Measurements from ENCODE around the gene WRAP53.

Gene WRAP53

DNA sequence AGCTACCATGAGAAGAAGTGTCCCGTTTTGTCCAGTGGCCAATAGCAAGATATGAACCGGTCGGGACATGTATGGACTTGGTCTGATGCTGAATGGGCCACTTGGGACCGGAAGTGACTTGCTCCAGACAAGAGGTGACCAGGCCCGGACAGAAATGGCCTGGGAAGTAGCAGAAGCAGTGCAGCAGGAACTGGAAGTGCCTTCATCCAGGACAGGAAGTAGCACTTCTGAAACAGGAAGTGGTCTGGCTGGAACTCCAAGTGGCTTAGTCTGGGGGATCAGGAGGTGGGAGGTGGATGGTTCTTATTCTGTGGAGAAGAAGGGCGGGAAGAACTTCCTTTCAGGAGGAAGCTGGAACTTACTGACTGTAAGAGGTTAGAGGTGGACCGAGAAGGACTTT lies 22.0 kb downstream of the WRAP53 start:
- DNase-seq, result no peak

DNA sequence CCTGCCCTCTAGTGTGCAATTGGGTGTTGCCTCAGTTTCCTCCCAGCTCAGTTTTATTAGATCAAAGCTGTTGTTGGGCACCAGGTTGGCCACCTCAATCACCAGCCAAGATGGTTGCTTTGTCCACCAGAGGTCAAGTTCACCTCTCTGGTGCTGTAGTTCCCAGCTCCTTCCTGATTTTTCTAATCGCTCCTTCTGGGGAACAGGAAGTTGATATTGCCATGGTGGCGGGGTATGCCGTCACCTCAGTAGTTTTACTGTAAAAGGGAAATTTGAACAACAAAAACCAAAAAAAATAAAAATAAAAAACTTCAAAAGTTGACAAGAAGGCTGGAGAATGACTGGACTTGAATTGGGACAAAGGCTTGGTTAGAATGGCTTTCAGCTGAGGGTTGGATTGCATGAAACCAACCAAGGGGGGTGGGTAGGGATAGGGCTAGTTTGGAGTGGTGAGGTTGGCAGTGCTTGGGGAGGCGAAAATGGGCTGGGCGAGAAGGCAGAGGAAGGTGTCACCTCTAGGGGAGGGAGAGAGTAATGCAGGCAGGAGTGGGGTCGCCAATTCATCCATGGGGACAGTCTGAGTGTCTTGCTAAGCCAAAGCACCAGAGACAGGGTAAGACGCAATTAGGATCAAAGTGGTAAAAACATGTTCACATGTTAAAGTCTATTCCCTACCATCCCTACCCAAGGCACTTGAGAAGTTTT lies 22.9 kb downstream of the WRAP53 start:
- DNase-seq, result no peak

DNA sequence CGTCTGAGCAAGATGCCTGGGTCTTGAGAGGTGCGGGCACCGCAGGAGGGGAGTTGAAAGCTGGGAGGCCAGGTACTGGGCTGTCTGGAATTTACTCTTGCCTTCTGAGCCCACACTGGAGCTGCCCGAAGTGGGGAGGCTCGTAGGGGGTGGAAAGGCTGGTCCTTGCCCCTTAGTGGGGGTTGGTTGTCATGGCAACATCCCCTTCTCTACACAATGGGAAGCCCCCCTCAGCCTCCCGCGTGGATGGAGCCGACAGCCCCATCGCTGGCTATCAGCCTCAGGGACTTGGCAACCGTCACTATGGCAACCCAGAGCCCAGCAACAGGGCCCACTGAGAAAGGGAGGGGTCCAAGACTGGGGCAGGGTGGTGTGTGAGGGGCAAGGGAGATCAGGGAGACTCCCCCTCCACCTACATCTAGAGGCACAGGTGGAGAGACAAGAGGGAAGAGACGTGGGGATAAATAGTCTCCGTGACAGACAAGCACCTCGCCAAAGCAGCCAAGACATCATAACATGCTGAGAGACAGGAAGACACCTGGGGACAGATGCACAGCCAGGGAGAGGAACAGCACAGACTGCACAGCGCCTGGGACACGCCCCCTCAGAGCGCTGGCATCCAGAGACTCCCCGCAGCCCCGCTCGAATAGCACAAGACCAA lies 24.0 kb downstream of the WRAP53 start:
- peak; percentile 75 for DNase-seq

DNA sequence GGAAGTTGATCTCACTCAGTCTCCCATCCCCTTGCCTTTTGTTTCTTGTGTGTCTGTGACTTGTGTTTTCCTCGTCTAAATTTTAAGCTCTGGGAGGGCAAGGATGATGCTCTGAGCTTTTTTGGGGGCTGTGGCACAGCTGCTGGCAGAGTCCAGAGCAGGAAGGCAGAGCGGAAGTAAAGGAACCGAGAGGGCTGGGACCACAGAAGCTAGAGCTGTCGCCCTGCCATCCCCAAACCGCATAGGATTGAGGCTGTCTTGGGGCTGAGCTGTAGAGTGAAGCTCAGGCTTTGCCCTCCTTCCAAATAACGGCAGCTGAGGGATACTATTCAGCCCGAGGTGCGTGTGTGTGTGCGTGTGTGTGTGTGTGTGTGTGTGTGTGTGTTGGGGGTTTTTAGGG lies 25.5 kb downstream of the WRAP53 start:
- no peak for DNase-seq

DNA sequence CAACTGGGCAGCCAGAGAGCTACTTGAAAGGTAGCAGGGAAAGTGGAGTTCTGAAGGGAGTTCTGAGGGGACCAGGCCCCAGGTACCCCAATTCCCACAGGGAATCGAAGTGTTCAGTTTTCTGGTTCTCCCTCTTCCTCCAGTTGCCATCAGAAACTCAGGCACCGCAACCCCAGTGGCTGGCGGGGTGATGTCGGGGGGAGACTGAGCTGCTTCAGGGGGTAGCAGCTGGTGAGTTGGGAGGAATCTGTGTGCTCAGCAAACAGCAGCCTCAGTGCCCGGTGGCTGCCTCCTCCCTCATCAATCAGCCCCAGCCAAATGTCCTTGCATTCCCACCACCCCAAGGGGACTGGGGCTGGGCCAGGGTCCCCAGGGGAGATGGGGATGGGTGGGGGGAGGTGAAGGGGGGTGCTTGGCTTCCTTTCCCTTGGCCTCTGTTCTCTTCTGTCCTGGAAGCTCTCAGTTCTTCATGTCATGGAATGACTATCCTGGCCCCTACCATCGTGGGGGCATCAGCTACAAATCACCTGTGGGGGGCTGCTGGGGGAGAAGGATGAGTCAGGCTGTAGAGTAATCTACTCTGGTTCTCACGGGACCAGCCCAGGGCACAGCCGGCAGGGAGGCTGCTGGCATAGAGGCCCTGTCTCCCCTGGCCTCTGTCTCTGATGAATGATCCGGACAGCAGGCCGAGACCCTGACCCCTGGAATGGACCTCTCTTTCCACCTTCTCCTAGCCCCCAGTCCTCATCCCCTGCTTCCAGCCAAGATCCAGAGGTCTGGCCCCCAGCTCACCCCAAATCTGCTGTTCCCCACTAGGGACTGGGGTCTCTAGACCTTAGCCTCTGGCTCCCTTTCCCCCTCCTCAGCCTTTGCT lies 26.7 kb downstream of the WRAP53 start:
- DNase-seq, result no peak

DNA sequence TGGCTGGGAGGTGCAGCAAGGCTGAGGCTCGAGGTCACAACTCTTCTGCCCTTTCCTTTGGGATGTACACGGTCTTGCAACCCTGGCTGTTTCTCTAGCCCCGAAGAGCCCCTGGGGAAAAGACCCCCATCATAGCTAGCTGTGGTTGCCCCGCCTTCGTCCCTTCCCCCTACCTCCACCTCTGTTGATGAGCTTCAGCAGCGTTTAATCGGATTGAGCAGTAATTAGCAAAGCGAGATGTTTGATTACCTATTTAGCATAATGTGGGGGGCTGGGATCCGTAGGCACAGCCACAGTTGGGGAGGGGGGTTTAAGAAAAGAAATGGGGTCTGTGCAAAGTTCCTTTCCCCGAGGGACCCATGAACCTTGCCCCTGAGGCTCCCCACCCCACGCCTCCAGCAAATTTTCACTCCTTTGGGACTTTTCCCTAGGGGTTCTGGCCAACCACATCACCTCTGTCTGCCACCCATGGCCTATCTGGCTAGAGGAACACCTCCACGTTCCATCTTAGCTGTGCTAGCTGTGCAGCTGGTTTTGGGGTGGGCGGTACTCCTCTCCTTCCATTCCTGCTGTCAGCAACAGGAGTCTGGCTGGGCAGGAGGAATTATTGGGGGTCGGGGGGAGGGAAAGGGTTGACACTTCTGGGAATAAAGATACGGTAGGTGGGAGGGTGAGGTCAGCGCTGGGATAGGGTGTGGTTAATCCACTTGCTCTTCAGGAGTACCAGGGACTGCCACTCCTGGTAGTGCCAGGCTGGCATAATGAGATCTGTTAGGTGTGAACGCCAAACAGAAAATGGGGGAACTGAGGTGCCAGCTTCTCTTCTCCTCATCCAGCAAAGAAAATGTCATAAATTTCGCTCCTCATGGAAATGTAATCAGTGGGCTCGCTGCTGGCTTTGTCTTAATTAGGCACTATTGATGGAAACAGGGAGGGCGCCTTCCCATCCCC lies 27.9 kb downstream of the WRAP53 start:
- DNase-seq, result no peak

DNA sequence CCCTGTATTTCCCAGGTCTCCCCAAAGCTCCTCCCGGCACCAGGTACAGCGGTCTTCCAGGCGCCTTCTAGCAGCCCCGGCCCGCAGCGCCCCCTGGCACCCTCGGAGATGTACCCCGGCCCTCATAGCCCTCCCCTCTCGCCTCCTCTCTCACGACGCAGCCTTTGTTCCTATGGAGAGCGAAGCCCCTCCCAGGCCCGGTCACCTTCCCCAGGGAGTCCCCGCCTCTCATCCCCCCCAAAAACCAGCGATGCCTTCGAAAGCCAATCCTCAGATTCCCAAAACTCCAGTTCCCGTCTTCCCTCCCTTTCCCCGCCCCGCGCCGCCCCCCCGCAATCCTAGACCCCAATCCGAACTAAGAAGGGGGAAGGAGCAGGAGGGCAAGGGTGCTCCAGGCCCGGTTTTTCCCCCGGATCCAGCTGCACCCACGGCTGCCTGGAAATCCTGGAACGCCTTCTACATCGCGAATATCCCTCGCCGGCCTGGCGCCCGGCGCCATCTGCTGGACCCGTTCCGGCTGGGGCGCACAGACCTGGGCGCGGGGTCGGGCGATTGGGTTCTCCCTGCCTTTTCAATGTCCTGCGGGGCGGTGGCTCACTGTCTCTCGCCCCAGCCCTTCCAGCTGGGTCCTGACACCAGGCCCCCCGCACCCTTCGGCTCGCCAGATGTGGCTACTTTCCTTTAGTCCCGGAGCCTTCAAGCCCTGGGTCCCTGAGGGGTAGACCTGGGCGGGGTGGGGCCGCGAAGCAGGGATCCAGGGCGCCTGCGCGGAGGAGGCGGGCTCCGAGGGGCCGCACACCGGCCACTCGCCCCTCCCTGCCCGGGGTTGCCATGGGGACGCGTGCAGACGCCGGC lies 28.9 kb downstream of the WRAP53 start, which contains the start of gene DNAH2:
Gene DNAH2 (plus strand): TSS at position 844 of the 855 bp plus-strand sequence. CDS start 1,991 bp downstream, outside the sequence.
- peak; percentile 78 for DNase-seq

DNA sequence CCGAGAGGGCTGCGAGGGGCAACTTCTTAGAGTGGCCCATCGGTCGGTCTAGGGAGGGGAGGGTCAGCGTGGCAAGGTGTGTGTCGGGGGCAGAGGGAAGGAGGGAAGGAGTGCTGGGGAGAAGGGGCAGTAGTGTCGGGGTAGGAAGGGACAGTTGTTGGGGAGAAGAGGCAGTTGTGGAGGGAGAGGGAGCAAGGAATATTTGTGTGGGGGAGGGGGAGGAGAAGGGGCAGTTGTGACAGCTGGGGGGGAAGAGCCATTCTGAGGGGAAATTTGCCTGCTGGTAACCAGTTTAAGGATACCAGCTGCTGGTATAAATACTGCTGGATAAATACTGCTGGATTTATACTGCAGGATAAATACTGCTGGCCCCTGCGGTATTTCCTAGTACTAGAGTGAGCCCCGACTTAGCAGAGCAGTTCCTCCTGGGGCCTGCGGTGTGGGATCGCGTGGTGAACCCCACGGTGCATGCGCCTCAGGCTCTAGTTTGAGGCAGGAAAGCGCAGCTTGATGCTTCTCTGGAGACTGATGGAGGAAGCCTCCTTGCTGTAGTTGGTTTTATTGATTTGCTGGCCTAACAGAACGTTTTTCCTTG lies 29.6 kb downstream of the WRAP53 start:
- DNase-seq, result no peak

DNA sequence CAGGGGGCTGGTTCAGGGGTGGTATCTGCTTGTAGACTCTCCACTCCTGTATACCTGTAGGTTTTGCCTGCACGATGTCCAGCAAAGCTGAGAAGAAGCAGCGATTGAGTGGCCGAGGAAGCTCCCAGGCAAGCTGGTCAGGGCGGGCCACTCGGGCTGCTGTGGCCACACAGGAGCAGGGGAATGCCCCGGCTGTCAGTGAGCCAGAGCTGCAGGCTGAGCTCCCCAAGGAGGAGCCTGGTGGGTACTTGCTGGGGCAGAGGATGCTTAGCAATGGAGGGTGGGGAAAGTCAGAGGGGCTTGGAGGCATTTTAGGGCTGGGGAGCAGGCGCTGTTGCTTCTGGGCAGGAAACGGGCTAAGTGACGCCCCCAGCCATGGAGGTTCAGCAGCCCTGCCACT lies 31.4 kb downstream of the WRAP53 start:
- DNase-seq, result no peak

DNA sequence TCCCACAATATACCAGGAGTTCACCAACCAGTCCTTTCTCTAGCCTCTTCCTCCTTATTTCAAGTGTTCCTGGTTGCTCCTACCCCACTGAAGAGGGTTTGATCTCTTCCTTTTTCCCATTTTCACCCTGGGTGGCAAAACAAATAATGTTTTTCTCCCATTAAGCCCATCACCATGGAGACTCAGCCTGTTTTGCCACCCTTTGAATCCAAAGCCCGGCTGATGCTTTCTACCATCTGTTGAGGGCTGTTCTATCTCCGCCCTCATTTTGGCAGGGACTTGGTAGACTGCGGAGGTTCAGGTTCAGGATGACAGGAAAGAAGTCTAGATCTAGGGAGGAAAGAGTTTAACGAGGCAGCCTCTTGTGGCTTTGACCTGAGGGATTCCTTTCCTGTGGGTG lies 31.8 kb downstream of the WRAP53 start:
- DNase-seq, result peak; percentile 36

DNA sequence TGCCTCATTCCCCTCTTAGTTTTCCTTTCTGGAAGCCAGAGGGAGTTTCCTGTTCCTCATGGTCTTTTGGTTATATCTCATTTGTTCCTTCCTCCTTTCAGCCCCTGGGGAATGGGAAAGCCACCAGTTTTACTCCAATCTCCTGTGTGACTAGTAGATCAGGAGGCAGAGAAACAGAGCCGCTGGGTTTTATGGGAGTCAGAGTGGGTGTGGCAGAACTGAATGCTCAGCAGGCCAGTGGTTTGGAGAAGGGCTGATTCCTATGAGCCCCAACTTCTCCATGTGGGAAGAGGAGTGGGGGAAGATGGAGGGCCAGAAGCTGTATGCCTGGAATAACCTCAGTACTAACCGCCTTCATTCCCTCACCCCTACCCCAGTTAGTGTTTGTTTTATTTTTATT lies 33.3 kb downstream of the WRAP53 start:
- DNase-seq, result no peak

DNA sequence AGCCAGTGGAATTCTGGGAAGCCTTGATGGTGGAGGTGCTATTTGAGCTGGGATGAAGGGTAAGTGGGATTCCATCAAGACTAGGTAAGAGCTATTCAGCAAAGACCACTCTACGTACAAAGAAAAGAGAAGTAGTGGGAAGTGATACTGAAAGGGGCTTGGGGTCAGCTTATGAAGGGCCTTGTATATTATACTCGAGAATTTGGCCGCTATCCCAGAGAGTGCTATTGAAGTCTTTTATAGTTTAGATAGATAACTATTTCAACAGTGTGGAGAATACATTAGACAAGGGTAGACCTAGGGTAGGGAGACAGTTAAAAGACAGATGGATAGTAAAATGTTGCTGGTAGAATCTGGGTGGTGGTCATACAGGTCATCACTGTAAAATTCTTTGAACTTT lies 39.6 kb downstream of the WRAP53 start:
- DNase-seq, result no peak

DNA sequence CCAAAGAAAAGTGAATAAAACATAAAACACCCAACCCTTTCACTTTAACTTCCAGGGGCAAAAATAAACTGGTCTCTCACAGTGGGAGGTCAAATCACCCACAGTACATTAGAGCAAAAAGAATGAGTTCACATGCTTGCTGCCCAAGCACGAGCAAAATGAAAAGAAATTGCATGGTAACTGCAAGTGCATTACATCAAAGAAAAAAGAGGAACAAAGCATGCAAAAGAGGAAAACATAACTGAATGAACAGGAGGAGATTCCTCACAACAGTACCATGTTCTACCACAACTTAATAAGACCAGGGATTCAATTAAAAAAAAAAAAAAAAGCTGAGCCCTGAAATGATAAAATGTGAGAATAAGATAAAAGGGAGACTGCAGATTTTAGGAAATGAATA lies 41.5 kb downstream of the WRAP53 start:
- no peak for DNase-seq

DNA sequence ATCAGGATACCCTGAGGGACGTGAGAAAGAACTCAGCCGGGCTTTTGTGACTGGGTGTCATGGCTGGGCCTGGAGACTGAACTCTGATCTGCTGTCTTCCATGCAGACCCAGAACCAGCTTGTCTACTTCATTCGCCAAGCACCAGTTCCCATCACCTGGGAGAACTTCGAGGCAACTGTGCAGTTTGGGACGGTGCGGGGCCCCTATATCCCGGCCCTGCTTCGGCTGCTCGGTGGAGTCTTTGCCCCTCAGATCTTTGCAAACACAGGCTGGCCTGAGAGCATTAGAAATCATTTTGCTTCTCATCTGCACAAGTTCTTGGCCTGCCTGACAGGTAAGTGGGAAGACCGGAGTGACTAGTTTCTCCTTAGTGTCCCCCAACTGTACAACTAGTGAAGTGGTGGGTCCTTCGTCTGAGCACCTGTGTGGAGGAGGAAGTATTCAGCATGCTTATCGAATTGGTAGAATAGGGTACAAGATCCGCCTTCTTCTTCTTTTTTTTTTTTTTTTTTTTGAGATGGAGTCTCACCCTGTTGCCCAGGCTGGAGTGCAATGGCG lies 44.8 kb downstream of the WRAP53 start:
- DNase-seq, result no peak

DNA sequence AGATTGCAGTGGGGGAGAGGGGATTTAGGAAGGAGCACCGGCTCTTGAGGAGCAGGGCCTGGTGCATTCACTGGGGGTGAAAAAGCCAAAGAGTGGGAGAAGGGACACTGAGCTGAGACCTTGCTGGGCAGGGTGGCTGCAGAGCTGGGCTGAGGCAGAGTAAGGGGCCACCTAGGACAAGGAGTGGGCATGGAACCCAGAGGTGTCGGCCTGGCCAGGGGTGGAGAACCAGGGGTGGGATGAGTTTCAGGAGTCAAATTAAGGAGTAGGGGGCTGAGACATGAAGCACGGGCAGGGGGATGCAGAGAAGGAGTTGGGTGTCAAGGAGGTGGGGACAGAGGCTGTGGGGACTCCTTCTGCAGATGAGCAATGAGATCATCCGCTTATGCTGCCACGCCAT lies 49.3 kb downstream of the WRAP53 start:
- DNase-seq, result no peak

DNA sequence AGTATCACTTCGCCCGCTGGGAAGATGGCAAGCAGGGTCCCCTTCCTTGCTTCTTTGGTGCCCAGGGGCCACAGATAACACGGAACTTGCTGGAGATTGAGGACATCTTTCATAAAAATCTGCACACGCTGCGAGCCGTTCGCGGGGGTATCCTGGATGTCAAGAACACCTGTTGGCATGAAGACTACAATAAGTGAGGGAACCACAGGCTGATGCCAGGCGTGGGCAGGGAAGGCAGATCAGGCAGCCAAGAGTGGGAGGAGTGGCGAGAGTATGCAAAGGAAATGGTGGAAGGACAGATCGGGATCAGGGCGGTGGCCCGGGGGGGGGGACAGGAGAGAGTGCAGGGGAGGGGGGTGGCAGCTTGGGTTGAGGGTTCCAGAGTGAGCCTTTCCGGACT lies 51.5 kb downstream of the WRAP53 start:
- DNase-seq, result no peak

DNA sequence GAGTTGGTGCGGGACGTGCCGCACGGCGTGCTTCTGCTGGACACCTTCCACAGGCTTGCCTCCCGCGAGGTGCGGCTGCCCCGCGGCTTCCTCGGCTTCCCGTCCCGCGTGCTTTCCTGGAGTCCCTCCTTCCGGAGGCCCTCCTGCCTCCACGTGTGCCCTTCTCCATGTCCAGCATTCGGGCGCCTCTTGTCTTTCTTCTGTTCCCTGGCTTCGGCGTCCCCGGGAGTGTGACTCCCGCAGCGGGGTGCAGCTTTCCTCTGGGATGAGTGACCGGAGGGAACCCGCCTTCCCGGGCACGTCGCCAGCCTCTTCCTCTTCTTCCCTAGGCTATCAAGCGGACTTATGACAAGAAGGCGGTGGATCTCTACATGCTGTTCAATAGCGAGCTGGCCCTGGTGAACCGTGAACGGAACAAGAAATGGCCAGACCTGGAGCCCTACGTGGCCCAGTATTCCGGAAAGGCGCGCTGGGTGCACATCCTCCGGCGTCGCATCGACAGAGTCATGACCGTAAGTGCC lies 52.3 kb downstream of the WRAP53 start:
- peak; percentile 56 for DNase-seq

DNA sequence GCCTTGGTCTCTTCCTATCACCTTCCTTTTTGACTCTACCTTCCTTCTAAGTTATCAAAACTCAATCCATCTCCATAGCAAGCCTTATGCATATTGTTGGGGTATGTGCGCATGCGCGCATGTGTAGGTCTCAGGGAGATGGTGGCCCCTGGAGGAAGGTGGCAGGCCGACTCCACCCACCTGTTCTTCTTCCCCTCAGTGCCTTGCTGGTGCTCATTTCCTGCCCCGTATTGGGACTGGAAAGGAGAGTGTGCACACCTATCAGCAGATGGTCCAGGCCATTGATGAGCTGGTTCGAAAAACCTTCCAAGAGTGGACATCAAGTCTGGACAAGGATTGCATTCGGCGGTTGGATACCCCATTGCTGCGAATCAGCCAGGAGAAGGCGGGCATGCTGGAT lies 54.5 kb downstream of the WRAP53 start:
- DNase-seq, result no peak

DNA sequence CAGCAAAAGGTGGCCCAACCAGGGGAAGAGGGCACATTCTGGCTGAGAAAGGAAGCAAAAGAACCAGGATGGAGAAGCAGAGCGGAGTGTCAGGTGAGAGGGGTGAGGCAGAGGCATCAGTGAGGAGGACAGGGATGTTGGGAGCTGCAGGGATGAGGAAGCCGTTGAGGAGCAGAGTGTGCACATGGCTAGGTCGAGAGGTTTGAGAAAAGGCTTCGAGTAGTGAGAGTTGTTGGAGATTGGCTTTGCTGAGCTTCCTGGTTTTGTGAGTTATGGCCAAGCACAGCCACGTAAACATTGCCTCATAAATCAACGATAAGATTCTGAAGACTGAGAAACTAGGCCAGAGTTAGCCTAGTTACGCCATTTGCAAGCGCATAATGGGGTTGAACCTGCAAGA lies 56.1 kb downstream of the WRAP53 start:
- no peak for DNase-seq

DNA sequence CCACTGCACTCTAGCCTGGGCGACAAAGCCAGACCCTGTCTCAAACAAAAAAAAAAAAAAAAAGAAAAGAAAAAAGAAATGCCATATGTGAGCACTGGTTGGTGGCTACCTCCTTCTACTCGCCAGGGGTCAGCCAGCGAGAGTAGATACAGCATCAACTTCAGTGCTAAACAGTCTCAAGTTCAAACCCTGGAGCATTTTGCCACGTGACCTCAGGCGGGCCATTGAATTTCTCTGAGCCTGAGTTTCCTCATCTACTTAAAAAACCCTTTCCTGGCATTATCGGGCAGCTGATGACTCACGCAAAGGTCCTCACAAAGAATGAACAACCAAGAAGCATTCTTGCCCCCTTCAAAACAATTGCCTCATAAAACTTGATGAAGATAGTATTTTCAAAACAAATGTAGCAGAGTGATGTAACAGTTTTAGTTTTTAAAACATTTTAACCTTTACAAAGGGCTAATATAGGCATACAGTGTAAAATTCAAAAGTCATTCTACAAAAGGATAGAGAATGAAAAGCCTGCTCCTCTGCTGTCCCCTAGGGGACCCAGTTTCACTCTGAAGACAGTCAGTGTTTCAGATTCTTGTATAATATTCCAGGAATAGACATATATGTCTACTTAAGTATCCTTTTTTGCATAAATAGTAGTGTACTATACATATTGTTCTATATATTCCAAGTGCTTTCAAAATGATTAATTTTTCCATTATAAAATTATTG lies 57.6 kb downstream of the WRAP53 start:
- DNase-seq, result no peak

Data from NCI-H748 treated with DMSO at 0.1 percent for 48 hours (cell line).